Measurements from ENCODE around the gene NRBP1.
"Not testable (repeated sequence)": the region's sequence is repeated elsewhere in the genome, so short reads cannot be mapped to it uniquely, and the experiment has no call there.

NRBP1 gene

GRCh38 chr2:27421660-27422250 lies 6.7 kb upstream of the NRBP1 start:
- no peak for DNase-seq (ENCODE audit: low spot score)

GRCh38 chr2:27422958-27423357 lies 5.5 kb upstream of the NRBP1 start:
- DNase-seq (ENCODE audit: low spot score) = no peak

- DNase-seq (ENCODE audit: low spot score) = not testable (repeated sequence)
These were observed 3.4 kb upstream of the NRBP1 start for GRCh38 chr2:27425039-27425438.

- no peak for DNase-seq (ENCODE audit: low spot score)
These were observed 593 bp upstream of the NRBP1 start for GRCh38 chr2:27427863-27428212.

- peak; percentile 68 for DNase-seq (ENCODE audit: low spot score)
These were observed 629 bp downstream of the NRBP1 start for GRCh38 chr2:27428978-27429541.

- DNase-seq (ENCODE audit: low spot score) = no peak
These were observed 3.0 kb downstream of the NRBP1 start for GRCh38 chr2:27431395-27431794.

GRCh38 chr2:27435628-27436027 lies 7.2 kb downstream of the NRBP1 start:
- no peak for DNase-seq (ENCODE audit: low spot score)

- DNase-seq (ENCODE audit: low spot score) = no peak
These were observed 12.9 kb downstream of the NRBP1 start for GRCh38 chr2:27441226-27441926.

- DNase-seq (ENCODE audit: low spot score) = no peak
These were observed 13.8 kb downstream of the NRBP1 start, which contains the start of gene KRTCAP3 for GRCh38 chr2:27441958-27442919. Gene KRTCAP3 (plus strand): TSS chr2:27442381. CDS start chr2:27442413, 32 bp downstream.

GRCh38 chr2:27442920-27443282 lies 14.5 kb downstream of the NRBP1 start:
- no peak for DNase-seq (ENCODE audit: low spot score)

- DNase-seq (ENCODE audit: low spot score) = no peak
These were observed 16.7 kb downstream of the NRBP1 start for GRCh38 chr2:27445155-27445554.

- no peak for DNase-seq (ENCODE audit: low spot score)
These were observed 17.2 kb downstream of the NRBP1 start for GRCh38 chr2:27445615-27446014.

- DNase-seq (ENCODE audit: low spot score) = no peak
These were observed 17.6 kb downstream of the NRBP1 start for GRCh38 chr2:27446057-27446456.

GRCh38 chr2:27448381-27448780 lies 19.9 kb downstream of the NRBP1 start:
- DNase-seq (ENCODE audit: low spot score) = no peak

GRCh38 chr2:27451095-27451494 lies 22.7 kb downstream of the NRBP1 start:
- no peak for DNase-seq (ENCODE audit: low spot score)

GRCh38 chr2:27453968-27454367 lies 25.5 kb downstream of the NRBP1 start:
- no peak for DNase-seq (ENCODE audit: low spot score)

- DNase-seq (ENCODE audit: low spot score) = no peak
These were observed 32.7 kb downstream of the NRBP1 start for GRCh38 chr2:27461118-27461517.

GRCh38 chr2:27464443-27464842 lies 36.0 kb downstream of the NRBP1 start:
- no peak for DNase-seq (ENCODE audit: low spot score)

GRCh38 chr2:27471961-27472360 lies 43.5 kb downstream of the NRBP1 start:
- no peak for DNase-seq (ENCODE audit: low spot score)

- no peak for DNase-seq (ENCODE audit: low spot score)
These were observed 57.1 kb downstream of the NRBP1 start for GRCh38 chr2:27485496-27485895.

- no peak for DNase-seq (ENCODE audit: low spot score)
These were observed 60.7 kb downstream of the NRBP1 start for GRCh38 chr2:27489118-27489497.

All from HuH-7.5 (cell line).